GM10847 (cell line): Measurements from ENCODE around the gene TRIP13.

Source experiments
- POLR2A ChIP-seq: IDR thresholded peaks from 2 replicates; pipeline ENCODE4 v1.6.1; 2011; ENCODE audit not compliant: insufficient read length; ENCODE audit errors: extremely low read depth

TRIP13 gene

GRCh38 chr5:927172-928015 lies 34.7 kb downstream of the TRIP13 start:
- TF ChIP-seq POLR2A: no peak

DNA sequence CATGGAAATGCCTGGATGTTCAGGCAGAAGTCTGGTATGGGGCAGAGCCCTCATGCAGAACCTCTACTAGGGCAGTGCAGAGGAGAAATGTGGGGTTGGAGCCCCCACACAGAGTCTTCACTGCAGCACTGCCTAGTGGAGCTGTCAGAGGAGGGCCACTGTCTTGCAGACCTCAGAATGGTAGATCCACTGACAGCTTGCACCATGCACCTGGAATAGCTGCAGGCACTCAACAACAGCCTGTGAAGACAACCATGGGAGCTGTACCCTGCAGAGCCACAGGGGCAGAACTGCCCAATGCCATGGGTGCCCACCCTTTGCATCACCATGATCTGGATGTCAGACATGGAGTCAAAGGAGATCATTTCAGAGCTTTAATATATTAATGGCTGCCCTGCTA lies 36.9 kb downstream of the TRIP13 start:
- no peak for TF ChIP-seq POLR2A

- no peak for TF ChIP-seq POLR2A
Measured at GRCh38 chr5:930866-931265, 38.2 kb downstream of the TRIP13 start.

DNA sequence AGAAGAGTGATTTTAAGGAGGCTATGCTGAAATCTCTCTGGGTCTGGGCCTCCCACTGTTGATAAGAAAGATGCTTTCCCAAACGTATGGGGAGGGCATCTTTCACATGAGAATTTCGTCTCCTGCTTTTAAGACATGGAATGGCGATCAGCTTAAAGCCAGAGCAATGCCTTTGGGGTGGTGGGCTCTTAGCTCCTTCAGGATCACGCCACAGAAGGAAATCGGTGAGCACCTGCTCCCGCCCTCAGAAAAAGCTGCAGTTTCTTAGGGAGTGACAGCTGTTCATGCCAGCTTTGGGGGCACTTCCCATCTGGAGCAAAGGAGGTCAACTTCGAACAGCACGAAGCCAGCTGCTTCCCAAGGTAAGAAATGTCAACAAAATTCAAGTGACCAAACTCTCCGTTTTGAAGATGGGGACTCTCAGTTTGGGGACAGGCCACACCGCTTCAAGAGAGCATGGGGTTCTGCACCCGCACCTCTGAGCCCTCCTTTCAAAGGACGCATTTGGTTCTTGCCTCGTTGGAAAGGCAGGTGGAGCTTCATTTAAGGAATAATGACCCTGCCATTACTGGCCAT lies 39.0 kb downstream of the TRIP13 start:
- no peak for TF ChIP-seq POLR2A

GRCh38 chr5:932151-932627 lies 39.5 kb downstream of the TRIP13 start:
- no peak for TF ChIP-seq POLR2A

DNA sequence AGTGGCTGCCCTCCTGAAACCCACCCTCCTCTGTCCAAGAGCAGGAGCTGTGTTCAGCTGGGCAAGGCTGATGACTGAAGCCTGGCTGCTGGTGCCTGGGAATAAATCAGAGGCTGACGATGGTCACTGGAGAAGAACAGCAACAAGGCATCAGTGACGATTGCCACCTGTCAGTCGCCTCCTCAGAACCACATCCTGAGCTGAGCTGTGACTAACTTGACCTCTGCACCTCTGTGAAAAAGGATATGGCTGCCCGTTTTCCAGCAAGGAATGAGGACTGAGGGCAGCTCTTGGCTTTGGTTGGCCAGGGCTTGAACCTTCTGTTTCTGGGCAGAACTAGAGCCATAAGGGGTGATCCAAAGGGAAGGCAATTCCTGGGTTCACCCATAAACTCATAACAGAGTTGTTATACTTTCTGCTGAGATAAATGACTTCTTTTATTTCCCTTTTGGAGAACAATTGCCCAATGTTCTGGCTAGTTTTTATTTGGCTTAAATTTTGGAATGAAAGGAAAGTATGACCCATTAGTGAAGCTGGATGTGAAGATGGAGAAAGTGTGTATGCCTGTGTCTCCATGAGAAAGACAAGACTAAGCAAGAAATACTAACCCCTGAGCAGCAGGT lies 40.1 kb downstream of the TRIP13 start:
- TF ChIP-seq POLR2A: no peak

GRCh38 chr5:933251-933861 lies 40.7 kb downstream of the TRIP13 start:
- no peak for TF ChIP-seq POLR2A

DNA sequence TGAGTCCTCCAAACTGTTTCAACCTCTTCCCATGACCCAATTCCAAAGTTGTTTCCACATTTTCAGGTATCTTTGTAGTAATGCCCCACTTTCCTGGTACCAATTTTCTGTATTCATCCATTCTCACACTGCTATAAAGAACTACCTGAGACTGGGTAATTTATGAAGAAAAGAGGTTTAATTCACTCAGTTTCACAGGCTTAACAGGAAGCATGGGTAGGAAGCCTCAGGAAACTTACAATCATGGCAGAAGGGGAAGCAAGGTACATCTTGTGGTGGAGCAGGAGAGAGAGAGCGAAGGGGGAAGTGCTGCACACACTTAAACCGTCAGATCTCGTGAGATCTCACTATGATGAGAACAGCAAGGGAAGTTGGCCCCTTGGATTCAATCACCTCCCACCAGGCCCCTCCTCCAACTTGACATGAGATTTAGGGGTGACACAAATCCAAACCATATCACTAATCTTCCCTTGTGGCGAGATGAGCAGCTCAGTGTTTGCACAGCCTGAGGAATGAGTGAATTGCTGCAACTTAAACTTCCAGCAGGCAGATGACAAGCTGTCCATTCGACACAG lies 42.9 kb downstream of the TRIP13 start:
- TF ChIP-seq POLR2A: no peak

DNA sequence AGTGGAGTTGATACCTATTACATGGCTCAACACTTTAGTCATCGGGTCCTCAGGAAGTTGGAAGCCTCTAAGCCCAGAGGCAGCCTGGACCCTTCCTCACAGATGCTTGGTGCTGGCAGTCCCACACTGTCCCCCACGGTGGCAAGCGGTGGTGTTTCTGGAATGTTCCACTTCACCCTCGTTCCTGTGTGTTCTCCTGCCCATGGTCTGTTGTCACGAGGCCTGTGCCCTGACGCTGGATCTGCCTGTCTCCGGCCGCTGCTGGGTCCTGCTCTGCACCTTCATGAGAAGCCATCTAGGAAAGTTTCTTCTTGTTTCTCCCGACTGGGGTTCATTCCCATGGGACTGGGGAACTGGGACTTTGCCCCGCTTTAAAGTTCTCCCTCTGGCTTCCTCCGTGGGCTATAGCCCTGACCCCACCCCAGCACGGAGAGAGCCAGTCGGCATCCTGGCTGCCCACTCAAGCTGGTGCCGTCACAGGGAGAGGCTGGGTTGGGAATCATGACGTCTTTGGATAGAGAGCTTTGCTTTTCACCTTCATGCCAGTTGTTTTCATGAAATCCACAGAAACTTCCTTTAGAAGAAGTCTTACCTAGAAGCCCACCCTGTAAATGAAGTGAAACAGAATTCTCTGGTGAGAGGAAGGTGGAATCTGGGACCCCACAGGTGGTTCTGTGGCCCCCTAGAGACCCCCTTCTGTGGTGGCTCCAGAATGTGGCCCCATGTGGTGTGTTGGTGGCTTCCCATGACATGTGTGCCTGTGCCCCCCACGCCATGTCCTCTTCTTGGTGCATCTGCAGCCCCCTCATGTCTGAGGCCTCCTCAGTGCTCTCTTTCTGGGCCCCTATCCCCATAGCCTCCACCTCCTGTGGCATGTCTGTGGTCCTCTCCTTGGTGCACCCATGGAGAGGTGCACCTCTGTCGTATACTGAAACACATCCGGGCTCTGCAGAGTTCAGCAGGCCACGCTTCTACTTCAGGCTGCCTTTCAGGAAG lies 43.8 kb downstream of the TRIP13 start:
- no peak for TF ChIP-seq POLR2A

GRCh38 chr5:937151-937924 lies 44.7 kb downstream of the TRIP13 start:
- TF ChIP-seq POLR2A: no peak

DNA sequence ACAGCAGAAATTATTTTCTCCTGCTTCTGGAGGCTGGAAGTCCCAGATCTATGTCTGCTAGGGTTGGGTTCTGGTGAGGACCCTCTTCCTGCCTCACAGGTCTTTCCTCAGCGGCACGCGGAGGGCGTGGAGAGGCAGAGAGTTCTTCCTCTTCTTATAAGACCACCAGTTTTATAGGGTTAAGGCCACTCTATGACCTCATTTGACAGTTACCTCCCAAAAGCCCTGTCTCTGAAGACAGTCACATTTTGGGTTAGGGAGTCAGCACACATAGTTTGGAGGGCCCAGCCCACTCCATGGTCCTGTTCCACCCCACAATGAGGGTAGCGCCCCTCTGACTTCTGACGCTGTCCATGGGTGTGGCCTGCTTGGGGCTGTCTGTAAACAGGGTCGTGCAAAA lies 46.7 kb downstream of the TRIP13 start:
- no peak for TF ChIP-seq POLR2A

- no peak for TF ChIP-seq POLR2A
Measured at GRCh38 chr5:943201-943917, 50.7 kb downstream of the TRIP13 start.

GRCh38 chr5:943918-944620 lies 51.4 kb downstream of the TRIP13 start:
- no peak for TF ChIP-seq POLR2A

DNA sequence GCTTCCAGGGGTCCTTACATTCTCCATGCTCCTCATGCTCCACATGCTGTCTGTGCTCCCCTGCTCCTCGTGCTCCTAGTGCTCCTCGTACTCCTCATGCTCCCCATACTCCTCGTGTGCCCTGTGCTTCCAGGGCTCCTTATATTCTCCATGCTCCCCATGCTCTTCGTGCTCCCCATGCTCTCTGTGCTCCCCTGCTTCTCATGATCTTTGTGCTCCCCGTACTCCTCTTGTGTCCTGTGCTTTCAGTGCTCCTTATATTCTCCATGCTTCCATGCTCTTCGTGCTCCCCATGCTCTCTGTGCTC lies 51.9 kb downstream of the TRIP13 start:
- TF ChIP-seq POLR2A: no peak
